Measurements from ENCODE around the gene ADGRD1. TPM values are rescaled to one million over a fixed set of nuclear protein-coding genes. Genes with fewer than 3 reads are reported as not detected.
"Not testable (repeated sequence)": the region's sequence is repeated elsewhere in the genome, so short reads cannot be mapped to it uniquely, and the experiment has no call there.

Gene ADGRD1
- total RNA-seq, 2 donors from 2014 or later, result 143 to 254 TPM

- ATAC-seq (no peak), DNase-seq (no peak)
- intact Hi-C loops (cut with DNase I), result no loop called here
Measured at GRCh38 chr12:130934753-130935152, 19.0 kb upstream of the ADGRD1 start.

- no peak for DNase-seq
- ATAC-seq, result no peak
- intact Hi-C loops (cut with DNase I), result no loop called here
Measured at GRCh38 chr12:130936561-130936960, 17.1 kb upstream of the ADGRD1 start.

GRCh38 chr12:130937063-130937462, 16.6 kb upstream of the ADGRD1 start:
- intact Hi-C loops (cut with DNase I), result no loop called here
- DNase-seq, result no peak
- ATAC-seq, result no peak

GRCh38 chr12:130937546-130937945, 16.2 kb upstream of the ADGRD1 start:
- ATAC-seq; DNase-seq; intact Hi-C loops (cut with DNase I): not testable (repeated sequence)

- no peak for ATAC-seq
- DNase-seq, result no peak
- intact Hi-C loops (cut with DNase I), result no loop called here
Measured at GRCh38 chr12:130938186-130938585, 15.5 kb upstream of the ADGRD1 start.

GRCh38 chr12:130944878-130945277, 8.8 kb upstream of the ADGRD1 start:
- no peak for ATAC-seq
- no peak for DNase-seq
- intact Hi-C loops (cut with DNase I), result no loop called here

GRCh38 chr12:130945786-130946492, 7.8 kb upstream of the ADGRD1 start:
- ATAC-seq (peak; percentile 77 to 78), DNase-seq (no peak)
- intact Hi-C loops (cut with DNase I), result no loop called here

- intact Hi-C loops (cut with DNase I), result no loop called here
- no peak for ATAC-seq
Measured at GRCh38 chr12:130947028-130947613, 6.6 kb upstream of the ADGRD1 start.

GRCh38 chr12:130948136-130948535, 5.6 kb upstream of the ADGRD1 start:
- DNase-seq, result no peak

More at GRCh38 chr12:130947028-130947613, 6.6 kb upstream of the ADGRD1 start:
- no peak for DNase-seq

GRCh38 chr12:130948751-130949150, 5.0 kb upstream of the ADGRD1 start:
- intact Hi-C loops (cut with DNase I), result no loop called here
- ATAC-seq, result no peak
- no peak for DNase-seq

More at GRCh38 chr12:130948136-130948535, 5.6 kb upstream of the ADGRD1 start:
- intact Hi-C loops (cut with DNase I), result no loop called here
- ATAC-seq, result no peak

GRCh38 chr12:130949806-130950205, 3.9 kb upstream of the ADGRD1 start:
- DNase-seq, result no peak
- ATAC-seq, result peak in 1 of 2 donors; percentile 8
- intact Hi-C loops (cut with DNase I), result no loop called here

GRCh38 chr12:130951636-130952035, 2.1 kb upstream of the ADGRD1 start:
- ATAC-seq (no peak), DNase-seq (no peak)
- intact Hi-C loops (cut with DNase I), result no loop called here

GRCh38 chr12:130952171-130952954, 1.3 kb upstream of the ADGRD1 start:
- no peak for DNase-seq
- ATAC-seq, result no peak

GRCh38 chr12:130954544-130954831, 781 bp downstream of the ADGRD1 start:
- ATAC-seq, result peak in 1 of 2 donors; percentile 14
- DNase-seq, result no peak
- intact Hi-C loops (cut with DNase I), result no loop called here

More at GRCh38 chr12:130952171-130952954, 1.3 kb upstream of the ADGRD1 start:
- intact Hi-C loops (cut with DNase I), result no loop called here

GRCh38 chr12:130955238-130955816, 1.6 kb downstream of the ADGRD1 start:
- intact Hi-C loops (cut with DNase I), result no loop called here
- peak; percentile 47 to 62 for ATAC-seq
- no peak for DNase-seq

- DNase-seq (no peak), ATAC-seq (no peak)
- intact Hi-C loops (cut with DNase I), result no loop called here
Measured at GRCh38 chr12:130956009-130956408, 2.3 kb downstream of the ADGRD1 start.

GRCh38 chr12:130956456-130957303, 3.0 kb downstream of the ADGRD1 start:
- no peak for ATAC-seq
- intact Hi-C loops (cut with DNase I), result no loop called here
- no peak for DNase-seq

- intact Hi-C loops (cut with DNase I), result no loop called here
- DNase-seq (no peak), ATAC-seq (no peak)
Measured at GRCh38 chr12:130957304-130957621, 3.6 kb downstream of the ADGRD1 start.

- intact Hi-C loops (cut with DNase I), result no loop called here
- ATAC-seq, result no peak
- DNase-seq, result no peak
Measured at GRCh38 chr12:130958557-130959140, 4.9 kb downstream of the ADGRD1 start.

Measured in left cardiac atrium (tissue), 4 donors.